ENCODE data around the gene ANGEL1. TPM values are rescaled to one million over a fixed set of nuclear protein-coding genes. Genes with fewer than 3 reads are reported as not detected.

The ANGEL1 gene
- total and polyA plus RNA-seq, 2 experiments from 2014 or later: 11.0 to 15.3 TPM

GRCh38 chr14:76834241-76834661, 21.6 kb upstream of the ANGEL1 start:
- Histone ChIP-seq H3K4me3 (no peak overlapping the region), H2AFZ (no peak overlapping the region), H3K36me3 (replicated peaks; ENCODE audit: insufficient read depth, low read depth) (no peaks in the 10 kb centered on the region), H3K9me3 (ENCODE audit: low read depth) (no peaks in the 10 kb centered on the region), H3K79me2 (no peaks in the 10 kb centered on the region), H3K27me3 (no peaks in the 10 kb centered on the region), H3K9me2 (replicated peaks; ENCODE audit: insufficient read depth) (no peaks in the 10 kb centered on the region), H3K4me1 (ENCODE audit: insufficient read depth) (no peaks in the 10 kb centered on the region), H4K20me1 (ENCODE audit: insufficient read depth, poor library complexity, severe bottlenecking) (no peaks in the 10 kb centered on the region), H3K4me2 (peak overlapping the region; percentile 35), H3K27ac (peak overlapping the region; percentile 15)
- no peak for TF ChIP-seq EZH2 (IDR thresholded peaks at IDR 0.05; ENCODE audit: borderline replicate concordance)
- no peak for TF ChIP-seq EZH2phosphoT487 (IDR thresholded peaks at IDR 0.05; ENCODE audit: low read depth, severe bottlenecking, unreplicated experiment)
- TF ChIP-seq CTCF (IDR thresholded peaks at IDR 0.05; ENCODE audit: poor library complexity): no peak
- 34% methylated on average over 7 of the region's 7 CpGs for WGBS (ENCODE audit: low lambda C conversion rate, missing lambda C conversion rate)
- peak; percentile 44 for DNase-seq (ENCODE audit: low spot score)

GRCh38 chr14:76833011-76833410, 20.3 kb upstream of the ANGEL1 start:
- Histone ChIP-seq H2AFZ (no peak overlapping the region), H3K9me2 (replicated peaks; ENCODE audit: insufficient read depth) (no peaks in the 10 kb centered on the region), H3K4me2 (no peak overlapping the region), H3K27ac (peak overlapping the region; percentile 65), H3K4me1 (ENCODE audit: insufficient read depth) (no peaks in the 10 kb centered on the region), H4K20me1 (ENCODE audit: insufficient read depth, poor library complexity, severe bottlenecking) (no peaks in the 10 kb centered on the region), H3K36me3 (replicated peaks; ENCODE audit: insufficient read depth, low read depth) (no peaks in the 10 kb centered on the region), H3K9me3 (ENCODE audit: low read depth) (no peaks in the 10 kb centered on the region), H3K79me2 (no peaks in the 10 kb centered on the region), H3K27me3 (no peaks in the 10 kb centered on the region), H3K4me3 (no peak overlapping the region)
- WGBS (ENCODE audit: low lambda C conversion rate, missing lambda C conversion rate): 92% methylated on average over 2 of the region's 2 CpGs
- DNase-seq (ENCODE audit: low spot score): no peak
- no peak for TF ChIP-seq CTCF (IDR thresholded peaks at IDR 0.05; ENCODE audit: poor library complexity)
- TF ChIP-seq EZH2phosphoT487 (IDR thresholded peaks at IDR 0.05; ENCODE audit: low read depth, severe bottlenecking, unreplicated experiment): no peak
- no peak for TF ChIP-seq EZH2 (IDR thresholded peaks at IDR 0.05; ENCODE audit: borderline replicate concordance)

GRCh38 chr14:76832503-76832988, 19.9 kb upstream of the ANGEL1 start:
- Histone ChIP-seq H3K9me2 (replicated peaks; ENCODE audit: insufficient read depth) (no peaks in the 10 kb centered on the region), H3K4me3 (no peak overlapping the region), H3K4me1 (ENCODE audit: insufficient read depth) (no peaks in the 10 kb centered on the region), H3K4me2 (no peak overlapping the region), H2AFZ (no peak overlapping the region), H3K79me2 (no peaks in the 10 kb centered on the region), H3K27me3 (no peaks in the 10 kb centered on the region), H4K20me1 (ENCODE audit: insufficient read depth, poor library complexity, severe bottlenecking) (no peaks in the 10 kb centered on the region), H3K27ac (peak overlapping the region; percentile 77), H3K36me3 (replicated peaks; ENCODE audit: insufficient read depth, low read depth) (no peaks in the 10 kb centered on the region), H3K9me3 (ENCODE audit: low read depth) (no peaks in the 10 kb centered on the region)
- peak; percentile 41 for DNase-seq (ENCODE audit: low spot score)
- TF ChIP-seq CTCF (IDR thresholded peaks at IDR 0.05; ENCODE audit: poor library complexity) (no peak), EZH2 (IDR thresholded peaks at IDR 0.05; ENCODE audit: borderline replicate concordance) (no peak), EZH2phosphoT487 (IDR thresholded peaks at IDR 0.05; ENCODE audit: low read depth, severe bottlenecking, unreplicated experiment) (no peak)
- WGBS (ENCODE audit: low lambda C conversion rate, missing lambda C conversion rate): 67% methylated on average over 1 of the region's 1 CpG
